ENCODE data around the gene GOLGA1.
"Not testable (repeated sequence)": the region's sequence is repeated elsewhere in the genome, so short reads cannot be mapped to it uniquely, and the experiment has no call there.

The GOLGA1 gene

GRCh38 chr9:124855944-124856765, 84.7 kb downstream of the GOLGA1 start:
- DNase-seq = no peak

DNA sequence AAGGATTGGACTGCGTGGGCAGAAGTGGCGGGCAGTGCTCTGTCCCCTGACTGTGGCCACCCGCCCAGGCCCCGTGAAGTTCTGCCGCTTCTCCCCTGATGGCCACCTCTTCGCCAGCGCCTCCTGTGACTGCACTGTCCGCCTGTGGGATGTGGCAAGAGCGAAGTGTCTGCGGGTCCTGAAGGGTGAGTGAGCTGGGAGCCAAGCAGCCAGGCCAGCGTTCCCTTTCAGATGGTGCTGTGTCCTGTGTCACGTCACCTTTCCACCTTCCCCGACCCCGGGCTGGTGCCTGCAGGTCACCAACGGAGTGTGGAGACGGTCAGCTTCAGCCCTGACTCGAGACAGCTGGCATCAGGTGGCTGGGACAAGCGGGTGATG, 85.3 kb downstream of the GOLGA1 start:
- DNase-seq = no peak

- DNase-seq = no peak
Measured at GRCh38 chr9:124854822-124855221, 86.1 kb downstream of the GOLGA1 start.

GRCh38 chr9:124854161-124854560, 86.7 kb downstream of the GOLGA1 start:
- DNase-seq = no peak

GRCh38 chr9:124853605-124854143, 87.2 kb downstream of the GOLGA1 start:
- DNase-seq = no peak

GRCh38 chr9:124852829-124853531, 87.9 kb downstream of the GOLGA1 start, which contains the start of gene WDR38:
TSS of gene WDR38 (plus strand) at chr9:124853460. CDS start at chr9:124853532, 72 bp downstream.
- DNase-seq = peak; percentile 71

- no peak for DNase-seq
Measured at GRCh38 chr9:124852121-124852828, 88.6 kb downstream of the GOLGA1 start.

DNA sequence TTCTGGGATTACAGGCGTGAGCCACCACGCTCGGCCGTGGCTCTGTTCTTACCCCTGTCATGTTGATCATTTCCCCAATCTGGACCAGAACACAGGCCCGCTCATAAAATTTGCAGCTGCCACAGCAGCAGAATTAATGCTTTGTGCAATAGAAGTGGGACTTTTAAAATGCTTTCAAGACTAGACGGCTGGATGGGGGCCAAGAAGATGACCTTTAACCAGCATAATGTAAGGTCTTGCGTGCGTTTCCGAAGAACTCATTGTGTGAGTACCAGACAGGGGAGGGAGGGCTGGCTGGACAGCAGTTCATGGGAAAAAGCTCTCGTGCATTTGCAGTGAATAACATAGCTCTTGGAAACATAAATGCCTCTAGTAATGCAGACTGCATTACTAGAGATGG, 91.1 kb downstream of the GOLGA1 start:
- no peak for DNase-seq

DNA sequence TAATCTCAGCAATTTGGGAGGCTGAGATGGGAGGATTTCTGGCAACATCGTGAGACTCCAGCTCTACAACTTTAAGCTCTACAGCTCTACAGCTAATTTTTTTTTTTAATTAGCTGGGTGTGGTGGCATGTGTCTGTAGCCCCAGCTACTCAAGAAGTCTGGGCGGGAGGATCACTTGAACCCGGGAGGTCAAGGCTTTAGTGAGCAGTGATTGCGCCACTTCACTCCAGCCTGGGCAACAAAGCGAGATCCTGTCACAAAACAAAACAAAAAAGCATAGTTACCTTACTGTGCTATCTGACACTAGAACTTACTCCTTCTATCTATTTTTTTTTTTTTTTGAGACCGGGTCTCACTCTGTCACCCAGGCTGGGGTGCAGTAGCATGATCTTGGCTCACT, 93.9 kb downstream of the GOLGA1 start:
- no peak for DNase-seq

- DNase-seq = not testable (repeated sequence)
Measured at GRCh38 chr9:124846467-124846866, 94.4 kb downstream of the GOLGA1 start.

GRCh38 chr9:124844291-124844690, 96.6 kb downstream of the GOLGA1 start:
- no peak for DNase-seq

GRCh38 chr9:124843456-124844034, 97.3 kb downstream of the GOLGA1 start:
- DNase-seq = no peak

- no peak for DNase-seq
Measured at GRCh38 chr9:124841075-124841821, 99.6 kb downstream of the GOLGA1 start.

GRCh38 chr9:124840300-124840833, 100.5 kb downstream of the GOLGA1 start:
- DNase-seq = no peak

DNA sequence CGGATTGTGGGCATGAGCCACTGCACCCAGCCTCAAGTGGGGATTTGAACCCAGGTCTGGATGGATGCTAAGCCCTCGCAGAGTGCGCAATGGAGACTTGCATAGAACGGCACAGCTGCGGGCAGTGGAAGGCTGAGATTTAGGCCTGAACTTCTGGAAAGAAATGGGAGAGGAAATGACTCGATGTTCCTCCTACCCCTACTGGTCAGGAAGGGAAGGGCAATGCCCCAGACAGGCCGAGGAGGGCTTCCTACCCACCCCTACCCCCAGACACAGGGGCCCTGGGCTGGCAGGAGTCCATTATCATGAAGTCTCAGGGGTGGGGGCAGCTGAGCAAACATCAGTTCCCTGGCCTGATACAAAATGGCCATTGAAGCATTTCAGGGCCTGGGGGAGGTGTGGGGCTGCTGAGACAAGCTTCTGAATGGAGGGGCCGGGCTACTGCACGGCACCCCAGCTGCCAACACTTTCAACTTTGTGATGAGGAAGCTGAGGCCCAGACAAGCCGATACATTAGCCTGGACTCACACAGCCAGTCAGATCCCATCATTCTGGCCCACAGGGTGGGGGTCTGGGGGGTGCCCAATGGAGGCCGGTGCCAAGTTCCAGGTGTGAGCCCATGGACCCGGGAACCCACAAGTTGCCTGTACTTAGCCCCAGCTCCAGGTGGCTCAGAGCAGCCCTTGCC, 101.1 kb downstream of the GOLGA1 start:
- DNase-seq = no peak

DNA sequence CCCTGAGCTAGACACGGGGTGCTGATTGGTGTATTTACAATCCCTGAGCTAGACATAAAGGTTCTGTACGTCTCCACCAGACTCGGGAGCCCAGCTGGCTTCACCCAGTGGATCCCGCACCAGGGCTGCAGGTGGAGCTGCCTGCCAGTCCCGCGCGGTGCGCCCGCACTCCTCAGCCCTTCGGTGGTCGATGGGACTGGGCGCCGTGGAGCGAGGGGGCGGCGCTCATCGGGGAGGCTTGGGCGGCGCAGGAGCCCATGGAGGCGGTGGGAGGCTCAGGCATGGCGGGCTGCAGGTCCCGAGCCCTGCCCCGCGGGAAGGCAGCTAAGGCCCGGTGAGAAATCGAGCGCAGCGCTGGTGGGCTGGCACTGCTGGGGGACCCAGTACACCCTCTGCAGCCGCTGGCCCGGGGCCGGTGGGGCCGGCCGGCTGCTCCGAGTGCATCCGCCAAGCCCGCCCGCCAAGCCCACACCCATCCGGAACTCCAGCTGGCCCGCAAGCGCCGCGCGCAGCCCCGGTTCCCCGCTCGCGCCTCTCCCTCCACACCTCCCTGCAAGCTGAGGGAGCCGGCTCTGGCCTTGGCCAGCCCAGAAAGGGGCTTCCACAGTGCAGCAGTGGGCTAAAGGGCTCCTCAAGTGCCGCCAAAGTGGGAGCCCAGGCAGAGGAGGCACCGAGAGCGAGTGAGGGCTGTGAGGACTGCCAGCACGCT, 102.2 kb downstream of the GOLGA1 start:
- not testable (repeated sequence) for DNase-seq

DNA sequence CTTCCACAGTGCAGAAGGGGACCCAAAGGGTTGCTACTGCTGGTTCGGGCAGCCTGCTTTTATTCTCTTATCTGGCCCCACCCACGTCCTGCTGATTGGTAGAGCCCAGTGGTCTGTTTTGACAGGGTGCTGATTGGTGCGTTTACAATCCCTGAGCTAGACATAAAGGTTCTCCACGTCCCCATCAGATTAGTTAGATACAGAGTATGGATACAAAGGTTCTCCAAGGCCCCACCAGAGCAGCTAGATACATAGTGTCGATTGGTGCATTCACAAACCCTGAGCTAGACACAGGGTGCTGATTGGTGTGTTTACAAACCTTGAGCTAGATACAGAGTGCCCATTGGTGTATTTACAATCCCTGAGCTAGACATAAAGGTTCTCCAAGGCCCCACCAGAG, 102.8 kb downstream of the GOLGA1 start:
- DNase-seq = not testable (repeated sequence)

GRCh38 chr9:124835026-124835557, 105.8 kb downstream of the GOLGA1 start:
- no peak for DNase-seq

- no peak for DNase-seq
Measured at GRCh38 chr9:124834591-124834990, 106.3 kb downstream of the GOLGA1 start.

DNA sequence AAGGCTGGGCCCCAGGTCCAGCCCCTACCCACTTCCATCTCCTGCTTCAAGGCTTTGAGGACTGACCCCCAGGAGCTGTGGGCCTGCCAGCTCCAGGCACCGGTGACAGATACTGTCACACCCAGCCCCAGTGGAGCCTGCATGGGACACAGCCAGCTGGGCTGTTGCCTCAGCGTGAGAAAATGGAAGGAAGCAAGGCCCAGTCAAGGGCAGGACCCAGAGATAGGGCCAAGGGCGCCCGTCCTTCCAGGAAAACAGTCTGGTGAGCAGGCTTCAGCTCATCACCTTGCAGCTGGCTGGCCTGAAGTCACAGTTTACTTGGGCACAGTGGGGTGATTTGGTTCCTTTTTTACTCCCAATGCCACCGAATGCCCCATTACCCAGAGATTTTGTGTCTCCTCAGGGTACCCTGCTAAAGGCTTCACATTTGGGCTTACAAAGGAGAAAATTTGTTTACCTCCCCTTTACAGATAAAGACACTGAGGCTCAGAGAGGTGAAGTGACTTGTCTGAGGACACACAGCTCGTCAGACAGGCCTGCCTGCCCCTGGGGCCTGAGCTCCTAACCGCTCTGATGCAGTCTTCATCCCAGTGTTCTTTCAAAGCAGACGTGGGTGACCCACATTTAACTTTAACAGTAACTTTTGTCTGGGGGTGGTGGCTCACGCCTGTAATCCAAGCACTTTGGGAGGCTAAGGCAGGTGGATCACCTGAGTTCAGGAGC, 109.1 kb downstream of the GOLGA1 start:
- no peak for DNase-seq
